Peyer's patch (tissue), 4 donors: ENCODE data around the gene ABL2.

Experiments used
- POLR2A ChIP-seq, 2 donors: fragments of 450-650 bp; IDR thresholded peaks; one replicate each; pipeline ENCODE4 v1.5.1; 2017; ENCODE audit warnings: antibody characterized with exemption in 2 of 2, mild to moderate bottlenecking in 2 of 2, moderate library complexity in 2 of 2
- TF ChIP-seq, protein P1 (sequence below), 6 experiments: fragments of 450-650 bp in 4 of 6; fragments of 200-600 bp in 2 of 6; sonication (generic) in 1 of 6; IDR thresholded peaks; one replicate each; pipeline ENCODE4 v1.5.1; 2017 to 2019; ENCODE audit warnings: antibody characterized with exemption in 6 of 6, mild to moderate bottlenecking in 3 of 6, moderate library complexity in 1 of 6

DNA sequence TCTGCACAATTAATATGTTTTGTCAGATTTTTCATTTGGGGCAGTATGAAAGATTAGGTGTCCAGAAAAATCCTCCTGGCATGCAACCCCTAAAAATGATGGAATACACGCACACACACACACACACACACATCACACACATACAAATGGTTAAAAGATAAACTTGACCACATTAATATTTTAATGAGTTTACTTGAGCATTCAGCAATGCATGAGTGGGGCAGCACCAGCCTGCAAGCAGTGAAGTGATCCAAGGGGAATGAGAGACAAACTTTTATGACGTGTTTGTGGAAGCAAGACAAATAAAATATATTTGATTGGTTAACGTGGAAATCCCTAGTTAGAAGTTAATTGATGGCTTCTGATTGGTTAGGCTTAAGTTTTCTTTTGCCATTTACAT lies 35.0 kb upstream of the ABL2 start:
- TF ChIP-seq, protein P1, sequence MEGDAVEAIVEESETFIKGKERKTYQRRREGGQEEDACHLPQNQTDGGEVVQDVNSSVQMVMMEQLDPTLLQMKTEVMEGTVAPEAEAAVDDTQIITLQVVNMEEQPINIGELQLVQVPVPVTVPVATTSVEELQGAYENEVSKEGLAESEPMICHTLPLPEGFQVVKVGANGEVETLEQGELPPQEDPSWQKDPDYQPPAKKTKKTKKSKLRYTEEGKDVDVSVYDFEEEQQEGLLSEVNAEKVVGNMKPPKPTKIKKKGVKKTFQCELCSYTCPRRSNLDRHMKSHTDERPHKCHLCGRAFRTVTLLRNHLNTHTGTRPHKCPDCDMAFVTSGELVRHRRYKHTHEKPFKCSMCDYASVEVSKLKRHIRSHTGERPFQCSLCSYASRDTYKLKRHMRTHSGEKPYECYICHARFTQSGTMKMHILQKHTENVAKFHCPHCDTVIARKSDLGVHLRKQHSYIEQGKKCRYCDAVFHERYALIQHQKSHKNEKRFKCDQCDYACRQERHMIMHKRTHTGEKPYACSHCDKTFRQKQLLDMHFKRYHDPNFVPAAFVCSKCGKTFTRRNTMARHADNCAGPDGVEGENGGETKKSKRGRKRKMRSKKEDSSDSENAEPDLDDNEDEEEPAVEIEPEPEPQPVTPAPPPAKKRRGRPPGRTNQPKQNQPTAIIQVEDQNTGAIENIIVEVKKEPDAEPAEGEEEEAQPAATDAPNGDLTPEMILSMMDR (IDR thresholded peaks at IDR 0.05), result no peak
- TF ChIP-seq POLR2A (IDR thresholded peaks at IDR 0.05), result no peak
